DMS53 treated with DMSO at 0.1 percent for 48 hours (cell line): ENCODE data around the gene DNAH3.
"Not testable (repeated sequence)": the region's sequence is repeated elsewhere in the genome, so short reads cannot be mapped to it uniquely, and the experiment has no call there.

Experiments used
- DNase-seq: peaks from one replicate; lab custom pipeline; 2025; ENCODE audit not compliant: unreplicated experiment; lab: John Stamatoyannopoulos, UW

The DNAH3 gene

DNA sequence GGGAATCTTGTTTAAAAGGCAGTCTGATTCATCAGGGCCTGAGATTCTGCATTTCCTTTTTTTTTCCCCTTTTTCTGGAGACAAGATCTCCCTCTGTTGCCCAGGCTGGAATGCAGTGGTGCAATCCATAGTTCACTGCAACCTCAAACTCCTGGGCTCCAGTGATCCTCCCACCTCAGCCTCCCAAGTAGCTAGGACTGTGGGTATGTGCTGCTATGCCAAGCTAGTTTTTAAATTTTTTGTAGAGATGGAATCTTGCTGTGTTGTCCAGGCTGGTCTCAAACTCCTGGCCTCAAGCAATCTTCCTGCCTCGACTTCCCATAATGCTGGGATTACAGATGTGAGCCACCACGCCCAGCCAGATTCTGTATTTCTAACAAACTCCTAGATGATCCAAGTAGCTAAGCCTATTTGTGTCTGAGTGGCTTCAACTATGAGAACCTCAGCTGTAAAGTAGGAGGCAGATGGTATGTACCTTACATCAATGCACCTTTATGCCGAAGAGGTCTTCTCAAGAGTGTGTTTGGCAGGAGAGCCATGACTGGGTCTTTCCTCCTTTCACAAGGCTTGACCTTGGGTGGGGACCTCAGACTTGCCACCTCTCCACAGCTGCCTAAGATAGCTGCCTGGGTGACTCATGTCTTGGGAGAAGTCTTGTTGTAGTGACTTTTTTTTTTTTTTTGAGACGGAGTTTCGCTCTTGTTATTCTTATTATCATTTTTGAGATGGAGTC, 18.8 kb upstream of the DNAH3 start:
- DNase-seq = no peak

DNA sequence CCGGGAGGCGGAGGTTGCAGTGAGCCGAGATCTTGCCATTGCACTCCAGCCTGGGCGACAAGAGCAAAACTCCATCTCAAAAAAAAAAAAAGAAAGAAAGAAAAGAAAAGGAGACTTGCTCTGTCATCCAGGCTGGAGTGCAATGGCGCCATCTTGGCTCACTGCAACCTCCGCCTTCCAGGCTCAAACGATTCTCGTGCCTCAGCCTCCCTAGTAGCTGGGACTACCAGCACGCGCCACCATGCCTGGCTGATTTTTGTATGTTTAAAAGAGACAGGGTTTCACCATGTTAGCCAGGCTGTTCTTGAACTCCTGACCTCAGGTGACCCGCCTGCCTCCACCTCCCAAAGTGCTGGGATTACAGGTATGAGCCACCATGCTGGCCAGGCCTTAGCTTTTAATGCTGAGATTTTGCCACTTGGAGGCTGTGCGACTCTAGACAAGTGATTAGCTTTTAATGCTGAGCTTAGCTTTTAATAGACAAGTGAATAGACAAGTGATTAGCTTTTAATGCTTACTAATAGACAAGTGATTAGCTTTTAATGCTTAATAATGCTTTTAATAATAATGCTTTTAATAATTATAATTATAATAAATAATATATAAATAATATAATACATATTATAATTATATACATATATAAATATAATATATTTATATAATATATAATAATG, 17.4 kb upstream of the DNAH3 start:
- no peak for DNase-seq

DNA sequence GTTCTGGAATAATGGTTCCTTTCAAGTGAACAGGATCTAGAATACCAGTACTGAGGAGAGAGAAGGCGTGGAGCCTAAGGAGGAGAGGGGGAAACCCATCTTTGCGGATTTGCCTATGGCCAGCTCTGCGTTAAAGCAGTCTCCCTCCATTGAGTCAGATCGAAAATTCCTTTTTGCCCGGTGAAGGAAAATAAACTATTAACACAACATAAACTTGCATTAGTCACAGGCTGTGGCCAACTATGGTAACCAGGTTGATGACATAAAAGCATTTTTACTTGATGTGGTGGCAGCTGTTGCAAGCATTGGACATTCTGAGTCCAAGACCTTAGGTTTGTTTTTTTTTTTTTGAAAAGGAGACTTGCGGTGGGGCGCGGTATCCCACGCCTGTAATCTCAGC, 16.7 kb upstream of the DNAH3 start:
- DNase-seq = no peak

GRCh38 chr16:21166561-21166961, 15.9 kb upstream of the DNAH3 start:
- DNase-seq = no peak

GRCh38 chr16:21164521-21165168, 14.0 kb upstream of the DNAH3 start:
- DNase-seq = no peak

DNA sequence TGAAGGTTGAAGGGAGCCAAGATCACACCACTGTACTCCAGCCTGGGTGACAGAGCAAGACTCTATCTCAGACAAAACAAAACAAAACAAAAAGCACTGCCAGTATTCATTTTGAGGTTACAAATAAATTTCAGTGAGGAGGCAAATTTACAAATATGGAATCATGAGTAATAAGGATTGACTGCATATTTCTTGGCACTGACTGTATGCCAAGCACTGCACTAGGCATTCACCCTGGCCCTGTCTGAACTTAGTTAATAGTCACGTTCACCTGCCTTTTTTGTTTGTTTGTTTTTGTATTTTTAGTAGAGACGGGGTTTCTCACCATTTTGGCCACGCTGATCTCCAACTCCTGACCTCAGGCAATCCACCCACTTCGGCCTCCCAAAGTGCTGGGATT, 12.9 kb upstream of the DNAH3 start:
- no peak for DNase-seq

DNA sequence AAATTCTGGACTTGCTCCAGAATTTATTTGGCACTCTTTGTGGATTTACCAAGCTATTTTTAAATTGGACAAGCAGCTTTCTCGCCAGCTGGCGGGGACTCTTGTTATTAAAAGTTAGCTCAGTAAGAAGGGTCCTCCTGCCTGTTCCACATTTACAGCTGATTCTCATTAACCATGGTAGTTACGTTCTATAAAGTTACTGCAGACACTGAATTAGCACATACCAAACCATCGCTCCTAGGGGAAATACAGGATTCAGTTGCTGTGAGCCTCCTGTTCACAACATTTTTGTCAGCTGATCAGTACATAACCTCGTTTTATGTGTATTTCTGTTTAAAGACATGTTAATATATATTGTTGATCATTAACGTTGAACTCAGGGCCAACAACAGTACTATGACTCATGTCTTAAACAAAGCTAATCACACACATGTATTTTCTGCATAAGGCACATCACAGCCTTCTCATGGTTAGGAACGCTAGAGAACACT, 12.1 kb upstream of the DNAH3 start:
- no peak for DNase-seq

- no peak for DNase-seq
Measured at GRCh38 chr16:21161211-21161610, 10.6 kb upstream of the DNAH3 start.

- no peak for DNase-seq
Measured at GRCh38 chr16:21160276-21160675, 9.6 kb upstream of the DNAH3 start.

- peak; percentile 10 for DNase-seq
Measured at GRCh38 chr16:21159281-21159951, 8.8 kb upstream of the DNAH3 start.

DNA sequence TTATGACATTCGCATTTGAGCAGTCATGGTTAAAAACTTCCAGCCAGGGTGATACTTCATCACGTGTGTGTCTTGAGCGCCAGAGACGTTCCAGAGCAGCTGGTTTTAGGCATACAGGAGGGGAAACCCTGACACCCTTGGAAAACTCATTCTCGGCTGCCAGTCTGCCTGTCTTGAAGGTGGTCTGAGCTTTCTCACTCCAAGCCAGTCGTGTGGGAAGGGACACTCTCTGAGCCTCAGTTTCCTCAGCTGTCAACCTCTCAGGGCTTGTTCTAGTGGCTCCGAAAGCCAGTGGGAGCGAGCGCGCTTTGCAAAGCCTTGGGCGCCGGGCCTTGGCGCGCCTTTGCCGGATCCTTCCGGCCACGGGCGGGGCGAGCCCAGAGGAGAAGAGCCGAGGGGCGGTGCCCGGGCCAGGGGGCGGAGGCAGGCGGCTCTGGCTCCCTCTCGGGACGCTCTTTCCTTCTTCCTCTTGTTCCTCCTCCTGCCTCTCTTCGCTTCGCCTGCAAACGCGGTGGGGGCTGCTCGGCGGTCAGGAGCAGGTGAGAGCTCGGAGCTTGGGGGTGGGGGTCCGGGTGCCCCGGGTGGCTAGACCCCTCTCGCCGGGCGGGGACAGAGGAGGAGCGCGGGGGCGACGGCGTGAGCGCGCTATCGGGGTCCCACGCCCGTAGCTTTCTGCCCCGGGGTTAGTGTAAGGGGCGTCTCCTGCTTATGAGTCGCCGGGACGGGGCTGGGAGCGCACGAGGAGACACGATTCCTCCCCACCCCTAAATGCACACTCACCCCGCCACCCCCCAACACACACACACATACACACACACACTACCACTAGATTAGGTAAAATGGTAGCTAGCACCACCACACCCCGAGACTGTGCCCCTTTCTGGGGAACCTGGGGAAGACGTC, 7.8 kb upstream of the DNAH3 start, which contains the start of gene LDAF1:
Gene LDAF1, plus strand, starts transcription at position 467 of the 903 bp plus-strand sequence. CDS start 2,509 bp downstream, outside the sequence.
- peak; percentile 62 for DNase-seq

DNA sequence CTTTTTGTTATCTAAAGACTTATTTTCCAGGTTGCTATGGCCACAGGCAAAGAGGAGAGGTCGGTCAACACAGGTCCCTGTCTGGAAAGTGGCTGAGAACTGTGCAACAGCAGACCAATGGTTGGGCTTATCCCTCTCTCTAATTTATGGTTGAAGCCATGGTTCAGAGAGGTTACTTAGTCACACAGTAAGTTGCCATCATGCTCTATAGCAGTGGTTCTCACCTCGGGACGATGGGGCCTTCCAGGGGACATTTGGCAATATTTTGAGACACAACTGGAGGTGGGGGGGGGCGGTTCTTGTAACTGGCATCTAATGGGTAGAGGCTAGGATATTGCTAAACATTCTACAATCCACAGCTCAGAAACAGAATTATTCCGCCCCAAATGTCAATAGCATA, 7.0 kb upstream of the DNAH3 start:
- no peak for DNase-seq

- DNase-seq = peak; percentile 35
Measured at GRCh38 chr16:21156767-21157467, 6.3 kb upstream of the DNAH3 start.

- DNase-seq = not testable (repeated sequence)
Measured at GRCh38 chr16:21156011-21156410, 5.4 kb upstream of the DNAH3 start.

- peak; percentile 32 for DNase-seq
Measured at GRCh38 chr16:21153124-21153729, 2.6 kb upstream of the DNAH3 start.

DNA sequence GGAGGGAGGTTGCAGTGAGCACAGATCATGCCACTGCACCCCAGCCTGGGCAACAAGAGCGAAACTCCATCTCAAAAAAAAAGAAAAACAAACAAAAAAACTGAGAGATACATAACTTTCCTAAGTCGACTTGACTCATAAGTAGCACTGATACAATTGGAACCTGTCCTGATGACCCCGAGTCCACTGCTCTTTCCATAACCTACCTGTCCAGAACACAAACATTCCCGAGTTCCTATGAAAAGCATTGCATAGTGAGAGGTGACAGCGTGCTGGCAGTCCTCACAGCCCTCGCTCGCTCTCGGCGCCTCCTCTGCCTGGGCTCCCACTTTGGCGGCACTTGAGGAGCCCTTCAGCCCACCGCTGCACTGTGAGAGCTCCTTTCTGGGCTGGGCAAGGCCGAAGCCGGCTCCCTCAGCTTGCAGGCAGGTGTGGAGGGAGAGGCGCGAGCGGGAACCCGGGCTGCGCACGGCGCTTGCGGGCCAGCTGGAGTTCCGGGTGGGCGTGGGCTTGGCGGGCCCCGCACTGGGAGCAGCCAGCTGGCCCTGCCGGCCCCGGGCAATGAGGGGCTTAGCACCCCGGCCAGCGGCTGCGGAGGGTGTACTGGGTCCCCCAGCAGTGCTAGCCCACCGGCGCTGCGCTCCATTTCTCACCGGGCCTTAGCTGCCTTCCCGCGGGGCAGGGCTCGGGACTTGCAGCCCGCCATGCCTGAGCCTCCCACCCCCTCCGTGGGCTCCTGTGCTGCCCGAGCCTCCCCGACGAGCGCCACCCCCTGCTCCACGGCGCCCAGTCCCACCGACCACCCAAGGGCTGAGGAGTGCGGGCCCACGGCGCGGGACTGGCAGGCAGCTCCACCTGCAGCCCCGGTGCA, 1.7 kb upstream of the DNAH3 start:
- not testable (repeated sequence) for DNase-seq

- DNase-seq = no peak
Measured at GRCh38 chr16:21145738-21146137, 4.9 kb downstream of the DNAH3 start.

DNA sequence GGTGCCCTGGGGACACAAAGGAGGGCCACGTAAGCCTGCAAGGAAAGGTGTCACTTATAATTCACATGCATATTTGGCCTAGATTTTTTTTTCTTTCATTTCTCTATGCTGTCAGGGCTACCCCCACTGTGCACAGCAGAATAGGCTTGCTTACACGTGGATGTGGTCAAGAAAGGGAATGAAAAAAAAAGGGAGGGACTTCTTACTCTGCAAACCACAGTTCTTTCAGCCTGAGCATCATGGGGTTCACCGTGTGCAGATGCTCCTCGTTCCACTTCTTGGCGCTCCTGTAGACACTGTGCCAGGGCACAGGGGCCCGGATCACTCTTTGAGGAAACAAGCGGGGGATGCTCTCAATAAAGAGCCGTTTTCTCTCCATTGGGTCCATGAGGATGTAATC, 16.6 kb downstream of the DNAH3 start:
- no peak for DNase-seq
